KOPT-K1 (cell line): Measurements from ENCODE around the gene PIGQ.

ENCODE experiments used
- H3K27ac ChIP-seq: fragments of 200-600 bp; sonication (generic); 2 replicates; pipeline ENCODE4 v1.5.1; 2016; ENCODE audit warnings: antibody characterized with exemption, mild to moderate bottlenecking, low read depth, low read length; ENCODE audit not compliant: poor library complexity, severe bottlenecking
- H3K36me3 ChIP-seq: fragments of 200-600 bp; sonication (generic); 2 replicates; pipeline ENCODE4 v1.5.1; 2017; ENCODE audit warnings: antibody characterized with exemption, mild to moderate bottlenecking, low read length, moderate library complexity; ENCODE audit not compliant: insufficient read depth
- H3K9me3 ChIP-seq: fragments of 200-600 bp; sonication (generic); 2 replicates; pipeline ENCODE4 v1.5.1; 2017; ENCODE audit warnings: antibody characterized with exemption, low read length, mild to moderate bottlenecking; ENCODE audit not compliant: insufficient read depth, poor library complexity, severe bottlenecking

Gene PIGQ

DNA sequence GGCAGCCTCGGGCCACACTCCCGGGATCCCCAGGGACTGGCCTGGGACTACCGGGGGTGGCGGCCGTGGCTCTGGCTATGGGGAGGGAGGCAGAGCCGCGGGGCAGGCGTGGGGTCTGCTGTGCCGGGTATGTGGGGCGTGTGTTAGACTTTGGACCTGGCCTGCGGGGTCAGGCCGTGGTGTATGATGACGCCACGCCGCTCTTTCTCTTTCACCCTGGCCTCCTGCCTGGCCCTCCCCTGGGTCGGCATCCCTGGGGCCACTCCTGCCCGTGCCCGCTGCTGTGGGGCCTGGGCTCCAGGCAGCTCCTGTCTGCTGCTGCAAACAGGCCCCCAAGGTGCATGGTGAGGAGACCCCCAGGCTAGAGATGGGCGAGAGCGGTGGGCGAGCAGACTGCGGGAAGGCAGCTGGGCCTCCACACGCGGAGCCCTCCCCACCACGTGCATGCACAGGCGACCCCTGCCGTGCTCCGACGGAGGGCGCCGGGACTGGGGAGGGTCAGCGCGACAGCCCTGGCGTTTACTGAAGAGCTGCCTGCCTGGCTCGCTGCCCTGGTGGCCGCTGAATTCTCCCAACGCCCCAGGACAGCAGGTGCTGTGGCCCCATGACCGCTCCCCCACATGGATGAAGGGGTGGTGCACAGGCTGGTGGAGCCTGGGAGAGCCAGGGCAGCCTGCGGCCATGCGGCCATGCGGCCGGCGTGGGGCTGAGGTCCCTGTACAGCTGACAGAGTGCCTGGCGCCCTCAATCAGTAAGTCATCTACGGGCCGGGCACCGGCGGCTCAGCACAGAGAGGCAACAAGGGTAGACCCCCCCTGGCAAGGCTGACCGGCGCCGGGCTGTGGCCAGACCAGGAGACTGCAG, 26.2 kb upstream of the PIGQ start:
- Histone ChIP-seq H3K27ac (no peak overlapping the region), H3K36me3 (peaks cover 9% of the 10 kb centered on the region; the same call in 1 of the 2 replicates), H3K9me3 (no peaks in the 10 kb centered on the region)

DNA sequence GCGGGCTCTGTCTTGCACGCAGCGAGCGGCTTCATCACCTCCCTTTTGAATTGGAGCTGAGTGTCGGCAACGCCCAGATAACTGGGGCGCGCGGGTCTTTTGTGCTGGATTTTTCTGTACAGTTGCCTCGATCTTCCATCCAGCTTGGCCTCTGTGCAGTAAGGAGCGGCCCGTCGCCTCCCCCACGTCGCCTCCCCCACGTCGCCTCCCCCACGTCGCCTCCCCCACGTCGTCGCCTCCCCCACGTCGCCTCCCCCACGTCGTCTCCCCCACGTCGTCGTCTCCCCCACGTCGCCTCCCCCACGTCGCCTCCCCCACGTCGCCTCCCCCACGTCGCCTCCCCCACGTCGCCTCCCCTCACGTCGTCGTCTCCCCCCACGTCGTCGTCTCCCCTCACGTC, 25.3 kb upstream of the PIGQ start:
- H3K36me3 ChIP-seq = peaks cover 13% of the 10 kb centered on the region; the same call in 1 of the 2 replicates
- H3K27ac ChIP-seq = no peak overlapping the region
- H3K9me3 ChIP-seq = no peaks in the 10 kb centered on the region

DNA sequence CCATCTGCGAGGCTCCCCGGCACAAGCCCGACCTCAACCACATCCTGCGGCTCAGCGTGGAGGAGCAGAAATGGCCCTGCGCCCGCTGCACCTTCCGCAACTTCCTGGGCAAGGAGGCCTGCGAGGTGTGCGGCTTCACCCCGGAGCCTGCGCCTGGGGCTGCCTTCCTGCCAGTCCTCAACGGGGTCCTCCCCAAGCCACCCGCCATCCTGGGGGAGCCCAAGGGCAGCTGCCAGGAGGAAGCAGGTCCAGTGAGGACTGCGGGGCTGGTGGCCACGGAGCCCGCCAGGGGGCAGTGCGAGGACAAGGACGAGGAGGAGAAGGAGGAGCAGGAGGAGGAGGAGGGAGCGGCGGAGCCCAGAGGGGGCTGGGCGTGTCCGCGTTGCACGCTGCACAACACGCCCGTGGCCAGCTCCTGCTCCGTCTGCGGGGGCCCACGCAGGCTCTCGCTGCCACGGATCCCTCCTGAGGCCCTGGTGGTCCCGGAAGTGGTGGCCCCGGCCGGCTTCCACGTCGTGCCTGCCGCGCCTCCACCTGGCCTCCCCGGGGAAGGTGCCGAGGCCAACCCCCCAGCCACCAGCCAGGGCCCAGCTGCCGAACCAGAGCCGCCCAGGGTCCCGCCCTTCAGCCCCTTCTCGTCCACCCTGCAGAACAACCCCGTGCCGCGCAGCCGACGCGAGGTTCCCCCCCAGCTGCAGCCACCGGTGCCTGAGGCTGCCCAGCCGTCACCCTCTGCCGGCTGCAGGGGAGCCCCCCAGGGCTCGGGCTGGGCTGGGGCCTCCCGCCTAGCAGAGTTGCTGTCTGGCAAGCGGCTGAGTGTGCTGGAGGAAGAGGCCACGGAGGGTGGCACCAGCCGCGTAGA, 22.6 kb upstream of the PIGQ start:
- Histone ChIP-seq H3K9me3 (no peaks in the 10 kb centered on the region), H3K36me3 (peaks cover 24% of the 10 kb centered on the region; the same call in 1 of the 2 replicates), H3K27ac (no peak overlapping the region)

DNA sequence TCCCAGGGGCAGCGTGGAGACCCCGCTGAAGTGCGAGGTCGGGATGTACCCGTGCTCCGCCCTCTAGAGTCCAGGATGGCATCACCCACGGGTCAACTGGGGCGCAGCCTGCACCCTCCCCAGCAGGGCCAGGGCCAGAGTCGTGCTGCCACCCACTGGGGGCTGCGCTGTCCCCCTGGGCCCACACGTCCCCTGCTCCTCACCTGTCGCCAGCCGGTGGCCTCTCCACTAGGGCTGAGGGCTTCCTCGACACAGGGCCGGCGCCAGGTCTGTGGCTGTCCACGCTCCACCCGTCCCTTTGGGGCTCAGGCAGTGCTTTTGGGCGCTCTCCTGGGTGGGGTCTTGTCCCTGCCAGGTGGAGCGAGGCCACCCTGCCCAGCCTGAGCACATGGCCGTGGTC, 21.2 kb upstream of the PIGQ start:
- Histone ChIP-seq H3K27ac (no peak overlapping the region), H3K9me3 (no peaks in the 10 kb centered on the region), H3K36me3 (peaks cover 25% of the 10 kb centered on the region; the same call in 1 of the 2 replicates)

GRCh38 chr16:549544-550263, 20.1 kb upstream of the PIGQ start:
- Histone ChIP-seq H3K9me3 (no peaks in the 10 kb centered on the region), H3K36me3 (peaks cover 25% of the 10 kb centered on the region; the same call in 1 of the 2 replicates), H3K27ac (no peak overlapping the region)

- no peak overlapping the region for H3K27ac ChIP-seq
- H3K36me3 ChIP-seq = peaks cover 25% of the 10 kb centered on the region; the same call in 1 of the 2 replicates
Observed at GRCh38 chr16:551210-551609, 18.6 kb upstream of the PIGQ start.

GRCh38 chr16:552171-552570, 17.6 kb upstream of the PIGQ start:
- Histone ChIP-seq H3K27ac (no peak overlapping the region), H3K36me3 (peaks cover 25% of the 10 kb centered on the region; the same call in 1 of the 2 replicates), H3K9me3 (no peaks in the 10 kb centered on the region)

More at GRCh38 chr16:551210-551609, 18.6 kb upstream of the PIGQ start:
- H3K9me3 ChIP-seq = no peaks in the 10 kb centered on the region

- no peak overlapping the region for H3K27ac ChIP-seq
- no peaks in the 10 kb centered on the region for H3K9me3 ChIP-seq
- H3K36me3 ChIP-seq = peaks cover 14% of the 10 kb centered on the region; the same call in 1 of the 2 replicates
Observed at GRCh38 chr16:553601-554296, 16.0 kb upstream of the PIGQ start.

DNA sequence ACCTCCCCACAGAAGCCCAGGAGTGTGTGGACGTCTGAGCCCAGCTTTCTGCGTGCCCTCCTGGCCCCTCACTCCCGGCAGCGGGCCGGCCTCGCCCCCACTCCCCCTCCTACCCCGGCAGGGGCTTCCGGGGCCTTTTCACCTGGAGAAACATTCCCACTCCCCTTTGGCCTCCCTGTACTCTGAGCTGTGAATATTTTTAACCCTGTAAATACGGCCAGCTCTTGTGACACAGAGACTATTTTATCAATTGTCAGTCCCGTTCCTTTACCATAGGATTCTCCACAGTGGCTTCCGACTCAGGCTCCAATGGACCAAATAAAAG, 15.5 kb upstream of the PIGQ start:
- Histone ChIP-seq H3K9me3 (no peaks in the 10 kb centered on the region), H3K36me3 (peaks cover 12% of the 10 kb centered on the region; the same call in 1 of the 2 replicates), H3K27ac (no peak overlapping the region)

DNA sequence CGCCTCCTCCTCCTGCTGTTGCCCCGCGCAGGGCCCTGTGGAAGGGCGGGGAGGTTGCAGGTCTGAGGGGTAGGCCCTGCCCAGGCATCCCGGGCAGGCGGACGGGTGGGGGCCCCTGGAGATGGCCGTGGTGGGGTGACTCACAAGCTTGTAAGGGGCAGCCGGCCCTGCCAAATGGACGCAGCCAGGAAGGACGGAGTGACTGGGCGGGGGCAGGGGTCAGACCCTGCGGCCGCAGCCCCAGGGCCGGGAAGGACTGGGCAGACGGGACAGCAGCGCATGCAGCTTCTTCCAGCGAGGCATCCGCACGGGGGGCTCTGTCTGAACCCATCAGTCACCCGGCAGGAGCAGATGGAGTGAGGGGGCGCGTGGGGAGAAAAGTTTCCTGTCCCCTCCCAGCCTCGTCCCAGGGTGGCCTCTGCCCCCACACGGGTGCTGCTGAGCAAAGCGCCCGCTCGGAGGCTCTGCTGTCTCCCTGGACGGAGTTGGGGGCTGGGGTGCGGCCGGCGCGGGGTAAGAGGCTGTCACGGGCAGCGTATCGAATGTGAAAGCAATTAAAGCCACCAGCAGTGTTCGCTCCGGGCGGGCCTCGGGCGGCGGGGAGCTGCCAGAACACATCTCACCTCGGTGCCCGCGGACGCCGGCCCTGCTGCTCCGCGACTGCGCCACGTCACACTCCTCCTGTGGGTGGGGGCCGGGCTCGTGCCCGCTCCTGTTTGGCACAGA, 15.0 kb upstream of the PIGQ start:
- Histone ChIP-seq H3K9me3 (no peaks in the 10 kb centered on the region), H3K36me3 (peaks cover 12% of the 10 kb centered on the region; the same call in 1 of the 2 replicates), H3K27ac (no peak overlapping the region)

DNA sequence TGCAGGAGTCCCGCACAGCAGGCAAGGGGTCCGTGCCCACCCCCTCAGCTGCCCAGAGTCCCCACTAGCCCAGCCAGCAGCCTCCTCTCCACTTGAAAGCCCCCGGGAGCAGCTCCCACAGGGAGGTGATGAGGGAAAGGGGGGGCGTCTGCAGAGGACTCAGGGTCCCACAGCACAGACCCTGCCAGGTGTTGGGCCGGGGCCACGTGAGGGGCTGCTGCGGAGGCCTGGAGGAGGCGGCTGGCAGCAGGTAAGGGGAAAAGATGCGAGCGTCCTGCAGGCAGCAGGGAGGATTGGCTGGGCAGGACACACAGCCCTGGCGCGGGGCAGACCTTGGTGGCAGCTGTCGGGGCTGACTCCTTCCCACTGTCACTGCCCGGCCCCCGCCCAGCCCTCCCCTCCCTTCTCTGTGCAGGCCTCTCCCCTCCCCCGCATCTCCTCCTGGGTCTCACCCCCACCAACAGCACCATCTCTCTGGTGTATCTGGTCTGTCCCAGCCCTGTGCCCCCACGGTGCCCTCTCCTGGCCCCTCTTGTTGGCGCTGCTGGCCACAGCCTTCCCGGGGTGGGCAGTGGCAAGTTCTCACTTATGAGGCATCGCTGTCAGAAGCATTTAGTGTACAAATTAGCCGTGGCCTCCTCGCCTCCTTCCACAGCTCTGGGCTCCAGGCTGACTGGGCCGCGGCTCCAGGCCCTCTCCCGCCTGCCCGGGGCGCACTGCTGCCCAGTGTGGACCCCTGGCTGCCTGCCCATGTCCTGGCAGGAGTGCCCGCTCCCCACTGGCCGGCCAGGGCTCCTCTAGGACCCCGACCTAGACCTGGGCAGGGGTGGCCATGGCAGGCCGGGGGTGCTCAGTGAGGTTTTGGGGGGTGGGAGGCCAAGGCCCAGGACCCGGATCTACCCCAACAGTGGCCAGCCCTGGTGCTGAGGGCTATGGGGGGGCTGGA, 14.0 kb upstream of the PIGQ start:
- Histone ChIP-seq H3K27ac (no peak overlapping the region), H3K36me3 (peaks cover 12% of the 10 kb centered on the region; the same call in 1 of the 2 replicates), H3K9me3 (no peaks in the 10 kb centered on the region)

DNA sequence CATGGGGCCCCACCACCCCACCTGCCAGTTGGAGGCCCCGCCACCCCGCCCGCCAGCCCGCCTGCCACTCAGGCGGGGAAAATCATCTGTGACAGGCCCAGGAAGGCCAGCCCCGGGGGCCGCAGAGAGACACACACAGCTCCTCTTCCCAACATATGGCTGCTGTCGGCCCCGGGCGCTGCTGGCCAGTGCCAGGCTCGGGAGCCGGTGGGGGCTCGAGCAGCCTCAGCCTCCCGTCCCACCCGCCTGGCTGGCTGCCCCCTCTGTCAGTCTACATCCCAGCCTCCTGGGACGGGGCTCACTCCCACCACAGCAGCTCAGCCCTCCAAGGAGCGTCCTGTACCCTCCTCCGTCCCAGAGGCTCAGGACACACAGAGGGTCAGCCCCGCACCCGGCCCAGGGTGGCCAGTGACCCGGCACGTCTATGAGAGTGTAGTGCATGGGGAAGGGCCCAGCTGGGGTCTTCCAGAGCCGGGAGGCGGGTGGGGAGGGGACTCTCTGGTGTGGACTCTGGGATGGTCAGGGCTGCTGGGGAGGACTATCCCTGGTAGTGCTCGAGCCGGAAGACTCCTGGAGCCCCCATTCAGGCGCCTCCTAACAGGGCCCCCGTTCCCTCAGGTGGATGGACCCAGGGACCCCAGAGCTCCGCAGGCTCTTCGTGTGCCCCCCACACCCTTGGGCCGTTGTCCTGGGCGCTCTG, 13.1 kb upstream of the PIGQ start:
- no peak overlapping the region for H3K27ac ChIP-seq
- no peaks in the 10 kb centered on the region for H3K9me3 ChIP-seq
- peaks cover 6% of the 10 kb centered on the region; the same call in 1 of the 2 replicates for H3K36me3 ChIP-seq
